Thyroid gland (tissue), 4 donors: Measurements from ENCODE around the gene LIPI.
"Not testable (repeated sequence)": the region's sequence is repeated elsewhere in the genome, so short reads cannot be mapped to it uniquely, and the experiment has no call there.

Experiments
- CTCF ChIP-seq, 6 experiments: fragments of 200-600 bp in 3 of 6; fragments of 450-650 bp in 3 of 6; sonication (generic) in 3 of 6; IDR thresholded peaks; one replicate each; pipeline ENCODE4 v1.5.1; 2016 to 2019; ENCODE audit warnings: antibody characterized with exemption in 6 of 6, mild to moderate bottlenecking in 2 of 6, inconsistent platforms in 1 of 6, moderate library complexity in 1 of 6
- POLR2A ChIP-seq, 2 donors: fragments of 450-650 bp; IDR thresholded peaks; one replicate each; pipeline ENCODE4 v1.6.1; 2017; ENCODE audit warnings: antibody characterized with exemption in 2 of 2, mild to moderate bottlenecking in 2 of 2, moderate library complexity in 1 of 2

GRCh38 chr21:14090184-14090583, 120.6 kb downstream of the LIPI start:
- not testable (repeated sequence) for TF ChIP-seq CTCF, POLR2A (IDR thresholded peaks at IDR 0.05)
